Measurements from ENCODE around the gene SLCO2A1.

GRCh38 chr3:134044459-134044858 is 14.7 kb upstream of the SLCO2A1 start:
- TF ChIP-seq CTCF (conservative IDR thresholded peaks at IDR 0.05; ENCODE audit: low read depth, low read length): no peak
- no peak for TF ChIP-seq POLR2A (IDR thresholded peaks at IDR 0.05; ENCODE audit: low read depth, low read length)
- TF ChIP-seq RCOR1 (IDR thresholded peaks at IDR 0.05; ENCODE audit: insufficient replicate concordance, low read length): no peak
- TF ChIP-seq RAD21 (IDR thresholded peaks at IDR 0.05; ENCODE audit: low read length): no peak
- no peak for TF ChIP-seq BHLHE40 (IDR thresholded peaks at IDR 0.05; ENCODE audit: low read depth, low read length)
- no peak for TF ChIP-seq CEBPB (IDR thresholded peaks at IDR 0.05; ENCODE audit: low read depth, low read length)
- no peak for TF ChIP-seq MXI1 (IDR thresholded peaks at IDR 0.05; ENCODE audit: borderline replicate concordance, low read depth, low read length)
